COLO829 (cell line): ENCODE results near the gene HMX3.

ENCODE experiments used
- DNase-seq: peaks from one replicate; pipeline ENCODE4 v3.0.0; 2012; ENCODE audit warnings: low spot score

Gene HMX3

DNA sequence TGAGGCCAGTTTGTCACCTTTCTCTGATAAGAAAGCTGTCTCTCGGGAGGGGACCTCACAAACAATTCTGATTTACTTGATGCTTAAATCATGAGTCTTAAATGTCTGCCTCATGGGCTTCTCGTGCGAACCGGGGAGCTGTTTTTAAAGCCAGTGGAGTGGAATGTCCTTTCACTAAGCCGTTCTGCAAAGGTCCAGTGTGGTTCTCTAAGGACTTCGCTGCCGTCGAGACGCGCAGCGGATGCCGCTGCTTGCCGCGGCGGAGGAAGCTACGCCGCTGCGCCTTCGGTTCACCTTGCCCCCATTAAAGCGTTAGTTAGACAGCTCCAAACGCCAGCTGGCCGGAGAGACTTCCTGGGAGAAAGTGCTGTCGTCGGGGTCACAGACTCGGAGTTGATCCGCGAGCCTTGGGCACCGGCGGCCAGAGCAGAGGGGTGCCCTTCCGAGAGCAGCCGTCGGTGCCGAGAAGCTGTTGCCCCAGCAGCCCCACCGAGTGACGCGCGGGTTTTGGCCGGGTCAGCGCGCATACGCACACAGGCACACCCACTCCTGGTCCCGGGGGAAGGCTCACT, 1.3 kb upstream of the HMX3 start:
- no peak for DNase-seq

- no peak for DNase-seq
These were observed 805 bp upstream of the HMX3 start for GRCh38 chr10:123134915-123135414.

- no peak for DNase-seq
These were observed 543 bp downstream of the HMX3 start for GRCh38 chr10:123136221-123136805.

GRCh38 chr10:123136806-123137642, 1.3 kb downstream of the HMX3 start:
- DNase-seq = no peak

DNA sequence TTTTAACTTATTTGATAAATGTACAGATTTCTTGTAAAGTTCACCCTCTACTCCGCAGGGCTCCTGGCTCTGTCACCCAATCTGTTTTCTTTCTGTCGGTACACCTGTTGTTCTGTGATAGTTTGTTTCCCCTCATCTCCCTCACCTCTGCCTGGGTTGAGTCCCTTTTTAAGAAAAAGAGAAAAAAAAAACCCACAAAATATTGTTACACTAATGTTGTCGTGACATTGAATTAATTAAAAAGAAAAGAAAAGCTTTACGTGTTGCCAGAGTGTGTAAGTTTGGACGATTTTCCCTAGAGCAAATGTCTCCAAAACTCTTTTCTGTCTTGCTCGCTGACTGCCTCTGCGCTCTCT, 3.4 kb downstream of the HMX3 start:
- no peak for DNase-seq

GRCh38 chr10:123139521-123140163, 3.9 kb downstream of the HMX3 start:
- DNase-seq = peak; percentile 36

- DNase-seq = no peak
These were observed 4.6 kb downstream of the HMX3 start for GRCh38 chr10:123140164-123140982.

- no peak for DNase-seq
These were observed 5.2 kb downstream of the HMX3 start for GRCh38 chr10:123140983-123141390.

DNA sequence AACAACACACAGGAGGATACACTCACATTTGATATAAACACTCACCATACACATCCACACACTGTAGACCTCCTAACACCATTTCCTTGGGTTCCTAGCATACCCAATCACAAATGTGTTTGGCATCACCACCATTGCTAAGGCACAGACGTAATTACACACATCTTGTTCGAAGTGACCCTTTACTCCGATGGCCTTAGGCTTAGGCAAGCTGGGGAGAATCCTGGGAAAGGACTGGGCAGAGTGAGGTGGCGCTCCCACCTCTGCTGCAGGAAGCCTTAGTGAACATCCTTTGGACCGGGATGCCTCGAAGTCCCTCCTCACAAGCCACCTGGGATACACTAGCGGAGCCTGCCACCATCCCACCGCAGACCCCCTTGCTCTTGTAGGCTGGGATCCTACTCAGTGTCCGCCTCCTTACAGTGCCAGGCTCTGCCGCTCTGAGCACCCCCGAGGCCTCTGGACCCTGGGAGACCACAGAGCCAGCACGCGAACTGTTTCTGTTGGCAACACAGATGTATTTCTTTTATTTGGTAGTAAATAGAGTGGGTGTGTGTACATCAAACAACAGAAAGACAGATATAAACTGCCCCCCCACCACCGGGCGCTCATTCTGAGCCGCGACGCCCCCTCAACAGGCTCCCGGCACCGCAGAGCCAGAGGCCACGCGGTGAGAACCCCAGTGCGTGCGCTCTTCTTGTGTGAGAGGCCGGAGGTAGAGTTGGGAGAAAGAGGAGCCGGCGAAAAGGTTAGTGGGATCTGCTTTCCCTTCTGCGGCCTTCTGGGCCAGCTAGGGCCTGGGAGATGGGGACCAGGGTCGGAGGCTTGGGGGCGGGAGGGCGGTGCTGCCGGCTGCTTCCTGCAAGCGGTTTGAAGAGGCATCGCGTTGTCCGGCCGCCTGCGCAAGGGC, 6.3 kb downstream of the HMX3 start:
- DNase-seq = no peak

DNA sequence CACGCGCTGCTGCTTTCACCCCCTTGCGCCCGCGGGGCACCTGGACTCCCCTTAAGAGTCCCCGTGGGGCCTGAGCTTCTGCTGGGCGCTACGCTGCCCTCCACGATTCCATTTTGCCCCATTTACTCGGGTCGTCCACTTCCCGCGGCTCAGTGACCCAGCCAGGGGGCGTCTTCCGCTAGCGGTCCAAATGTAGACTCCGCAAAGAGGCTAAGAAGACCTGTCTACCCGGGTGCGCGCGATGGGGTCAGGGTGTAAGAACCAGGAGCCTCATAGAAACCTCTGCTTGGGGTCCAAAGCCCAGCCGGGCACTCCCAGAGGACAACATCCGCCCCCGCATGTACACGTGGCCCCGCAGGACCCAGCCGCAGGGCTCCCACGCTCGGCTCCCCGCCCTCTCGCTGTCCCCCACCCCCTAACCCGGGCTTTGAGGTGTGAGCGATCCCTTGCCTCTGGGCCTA, 7.0 kb downstream of the HMX3 start:
- DNase-seq = no peak

- no peak for DNase-seq
These were observed 7.5 kb downstream of the HMX3 start for GRCh38 chr10:123143162-123143824.

GRCh38 chr10:123143825-123144168, 8.0 kb downstream of the HMX3 start:
- no peak for DNase-seq

DNA sequence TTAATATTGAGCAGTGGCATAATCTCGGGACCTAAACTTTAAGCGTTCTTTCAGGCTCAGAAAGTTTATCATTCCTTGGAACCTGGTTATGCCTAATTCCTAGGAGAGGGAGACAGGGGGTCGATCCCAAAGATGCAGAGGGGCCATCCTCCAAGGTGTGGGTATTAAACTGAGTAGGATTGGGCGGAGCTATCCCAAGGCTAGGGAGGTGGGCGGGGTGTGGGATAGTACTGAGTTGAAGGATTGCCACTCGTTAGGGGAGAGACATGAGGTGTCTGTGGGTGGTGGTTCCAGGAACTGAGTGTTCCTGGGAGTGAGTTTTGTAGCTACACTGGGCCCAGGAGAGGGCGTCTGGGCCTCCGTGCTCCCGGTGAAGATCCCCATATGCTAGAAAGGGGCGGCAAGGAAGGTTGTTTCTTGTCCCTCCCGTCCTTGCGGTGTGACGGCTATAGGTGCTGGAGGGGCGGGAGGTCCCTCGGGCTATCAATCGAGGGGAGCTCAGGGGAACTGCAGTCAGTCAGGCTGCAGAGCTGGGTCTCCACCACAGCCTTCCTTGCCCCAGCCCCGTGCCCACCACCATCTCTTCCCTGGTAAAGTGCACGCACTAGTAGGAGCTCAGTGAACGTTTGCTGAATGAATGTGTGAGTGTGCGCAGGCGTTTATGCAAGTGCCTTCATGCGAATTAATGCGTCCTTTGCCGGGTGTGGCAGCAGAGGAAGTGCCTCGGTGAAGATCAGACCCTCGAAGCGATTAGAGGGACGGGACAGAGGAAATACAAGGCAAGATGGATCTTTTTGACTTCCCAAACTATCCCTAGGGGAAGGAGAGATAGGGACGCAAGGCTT, 9.1 kb downstream of the HMX3 start:
- DNase-seq = no peak

GRCh38 chr10:123145542-123146012, 9.8 kb downstream of the HMX3 start:
- DNase-seq = no peak

GRCh38 chr10:123146013-123146893, 10.5 kb downstream of the HMX3 start:
- no peak for DNase-seq

GRCh38 chr10:123146894-123147634, 11.3 kb downstream of the HMX3 start:
- DNase-seq = no peak

- no peak for DNase-seq
These were observed 12.1 kb downstream of the HMX3 start, which contains the start of gene HMX2 for GRCh38 chr10:123147635-123148413. HMX2 (plus strand) TSS chr10:123148136; CDS start chr10:123148379, 243 bp downstream.
